K562 (cell line): Measurements from ENCODE around the gene TTC28. TPM values are rescaled to one million over a fixed set of nuclear protein-coding genes. Genes with fewer than 3 reads are reported as not detected.

Experiments
- ATAC-seq: fragments of 200-7000 bp; cut with Tn5 transposase; 3 replicates; pipeline ENCODE4 v1.9.1; 2020; ENCODE audit warnings: moderate library complexity
- BruUV-seq: library from RNA; stranded (reverse); fragments of 400-500 nt; replicated peaks from 2 replicates; lab custom pipeline; 2021; lab: Mats Ljungman, UMichigan
- CTCF ChIA-PET: fragments of 300-600 bp; formaldehyde crosslinking; extraction: SDS; loops from one replicate; lab custom pipeline; 2021; ENCODE audit warnings: low intra/inter-chr PET ratio; lab: Yijun Ruan, JAX
- POLR2A ChIA-PET: fragments of 300-600, 350-650 bp; sonication (Branson Sonifier 250); formaldehyde crosslinking; extraction: SDS; loops from one replicate; lab custom pipeline; 2021; ENCODE audit warnings: antibody characterized with exemption, inconsistent platforms; lab: Yijun Ruan, JAX
- DNase-seq, 4 experiments: peaks; one replicate each; pipeline versions ENCODE4 v3.0.0 to v3.0.0-alpha.2; 2011 to 2018; ENCODE audit warnings: low spot score in 3 of 4, mixed read lengths in 3 of 4; ENCODE audit errors: extremely low read depth in 1 of 4
- FAIRE-seq: peaks from 2 replicates; lab custom pipeline; 2011; peaks lifted over from hg19 to GRCh38; lab: Jason Lieb, UNC
- H2AFZ ChIP-seq: 2 replicates; pipeline ENCODE4 v1.6.0; 2011; ENCODE audit warnings: low read depth, low read length, control low read depth, inconsistent platforms
- H3K27ac ChIP-seq: fragments of 200-600 bp; 3 replicates; pipeline ENCODE4 v1.8.0; 2011; ENCODE audit warnings: low read depth, mild to moderate bottlenecking, control low read depth, inconsistent platforms, low read length, moderate library complexity, mixed read lengths; ENCODE audit errors: extremely low read depth
- H3K27me3 ChIP-seq, 2 experiments: fragments of 300-600 bp in 1 of 2; 2 replicates in 1 of 2; 3 replicates in 1 of 2; pipeline versions ENCODE4 v1.6.0 to v1.8.0; 2011; ENCODE audit warnings: inconsistent platforms in 2 of 2, low read length in 2 of 2, mild to moderate bottlenecking in 1 of 2, mixed read lengths in 1 of 2, moderate library complexity in 1 of 2; ENCODE audit not compliant: control insufficient read depth in 2 of 2, insufficient read depth in 2 of 2
- H3K36me3 ChIP-seq: fragments of 300-600 bp; 3 replicates; pipeline ENCODE4 v1.8.0; 2011; ENCODE audit warnings: mild to moderate bottlenecking, low read length, inconsistent platforms; ENCODE audit not compliant: control insufficient read depth, insufficient read depth
- H3K4me1 ChIP-seq, 2 experiments: fragments of 200-600 bp in 1 of 2; replicated peaks in 1 of 2; 2 replicates in 1 of 2; 3 replicates in 1 of 2; pipeline versions ENCODE4 v1.5.1 to v1.8.0; 2011; ENCODE audit warnings: inconsistent platforms in 2 of 2, low read length in 2 of 2, mild to moderate bottlenecking in 1 of 2, mixed read lengths in 1 of 2, moderate library complexity in 1 of 2; ENCODE audit not compliant: control insufficient read depth in 2 of 2, insufficient read depth in 2 of 2
- H3K4me2 ChIP-seq: 2 replicates; pipeline ENCODE4 v1.6.1; 2011; ENCODE audit warnings: low read length, control low read depth, inconsistent platforms, mixed read lengths; ENCODE audit not compliant: insufficient read depth
- H3K4me3 ChIP-seq: fragments of 200-600 bp; sonication (generic), shearing (Covaris generic); 2 replicates; pipeline ENCODE4 v1.5.1; 2016; ENCODE audit warnings: control low read depth, inconsistent platforms
- H3K79me2 ChIP-seq: fragments of 200-600 bp; 3 replicates; pipeline ENCODE4 v1.8.0; 2011; ENCODE audit warnings: low read length, inconsistent platforms; ENCODE audit not compliant: control insufficient read depth, insufficient read depth
- H3K9ac ChIP-seq, 2 experiments: 2 replicates each; pipeline versions ENCODE4 v1.6.0 to v1.6.1; 2011; ENCODE audit warnings: low read depth in 2 of 2, low read length in 2 of 2, control low read depth in 1 of 2, inconsistent platforms in 1 of 2, mild to moderate bottlenecking in 1 of 2, mixed read lengths in 1 of 2; ENCODE audit not compliant: insufficient read depth in 1 of 2
- H3K9me1 ChIP-seq: one replicate; pipeline ENCODE4 v1.6.0; 2011; ENCODE audit warnings: inconsistent platforms, mild to moderate bottlenecking, low read length, moderate library complexity; ENCODE audit not compliant: control insufficient read depth, insufficient read depth
- H3K9me3 ChIP-seq: replicated peaks from 2 replicates; pipeline ENCODE4 v1.5.1; 2011; ENCODE audit warnings: low read depth, low read length, inconsistent platforms; ENCODE audit not compliant: control insufficient read depth, insufficient read depth
- H4K20me1 ChIP-seq: replicated peaks from 2 replicates; pipeline ENCODE4 v1.6.1; 2011; ENCODE audit warnings: low read length, inconsistent platforms, mixed read lengths; ENCODE audit not compliant: control insufficient read depth, insufficient read depth
- BMI1 ChIP-seq: fragments of 150-350 bp; IDR thresholded peaks from 2 replicates; pipeline ENCODE4 v1.6.1; 2014; ENCODE audit warnings: low read length
- CEBPB ChIP-seq: fragments of 450-650 bp; IDR thresholded peaks from 2 replicates; pipeline ENCODE4 v1.6.1; 2016; ENCODE audit warnings: missing genetic modification characterization, missing compliant biosample characterization
- CHCHD3 ChIP-seq: fragments of 250-450 bp; sonication (Bioruptor Pico); IDR thresholded peaks from 2 replicates; pipeline ENCODE4 v2.1.2; 2022; ENCODE audit warnings: mild to moderate bottlenecking
- CREM ChIP-seq: IDR thresholded peaks from 2 replicates; pipeline ENCODE4 v1.6.1; 2014; ENCODE audit warnings: antibody characterized with exemption, low read depth
- ETS2 ChIP-seq: IDR thresholded peaks from 2 replicates; pipeline ENCODE4 v1.6.1; 2016; ENCODE audit warnings: borderline replicate concordance, missing genetic modification characterization, mild to moderate bottlenecking, moderate library complexity, missing compliant biosample characterization; ENCODE audit not compliant: poor library complexity, severe bottlenecking
- HDAC1 ChIP-seq, 2 experiments: fragments of 450-650 bp; IDR thresholded peaks; 2 replicates each; pipeline ENCODE4 v1.6.1; 2016 to 2017; ENCODE audit warnings: inconsistent platforms in 1 of 2, mild to moderate bottlenecking in 1 of 2, moderate library complexity in 1 of 2
- NR4A1 ChIP-seq, 2 experiments: fragments of 250-450 bp in 1 of 2; fragments of 450-650 bp in 1 of 2; sonication (Bioruptor Pico) in 1 of 2; IDR thresholded peaks; 2 replicates each; pipeline versions ENCODE4 v1.4.0 to v1.6.1; 2016 to 2020; ENCODE audit warnings: mild to moderate bottlenecking in 2 of 2, missing compliant biosample characterization in 1 of 2, missing genetic modification characterization in 1 of 2, moderate library complexity in 1 of 2
- PHF21A ChIP-seq: fragments of 450-650 bp; IDR thresholded peaks from 2 replicates; pipeline ENCODE4 v1.6.1; 2017; ENCODE audit warnings: low read depth, borderline replicate concordance
- RNF2 ChIP-seq: sonication (generic); IDR thresholded peaks from 2 replicates; pipeline ENCODE4 v1.6.1; 2016
- TARDBP ChIP-seq: fragments of 450-650 bp; IDR thresholded peaks from 2 replicates; pipeline ENCODE4 v1.6.1; 2016
- ZNF124 ChIP-seq: sonication (generic); formaldehyde crosslinking; IDR thresholded peaks from 2 replicates; pipeline ENCODE4 v1.8.1; 2022; ENCODE audit warnings: missing genetic modification reagents
- ZNF57 ChIP-seq: fragments of 450-650 bp; formaldehyde crosslinking; IDR thresholded peaks from 2 replicates; pipeline ENCODE4 v1.4.0; 2020; ENCODE audit warnings: mild to moderate bottlenecking, moderate library complexity
- WGBS: fragments of 100-300 bp; shearing (Covaris generic); methylation state at CpG from one replicate; pipeline ENCODE4 v1.1.6; 2016; ENCODE audit warnings: low coverage, mixed read lengths; ENCODE audit not compliant: insufficient coverage; ENCODE audit errors: missing lambda C conversion rate; 5-methylcytosine and 5-hydroxymethylcytosine counted together
- in situ Hi-C: fragments of 300-500 bp; cut with MboI; formaldehyde crosslinking; loops from 4 replicates; pipeline ENCODE4 v1.15.0; 2018; ENCODE audit warnings: inconsistent platforms, mixed read lengths
- intact Hi-C: fragments of 100-400 bp; cut with micrococcal nuclease; formaldehyde crosslinking; loops from 2 replicates; pipeline ENCODE4 v1.14.2; 2022
- polyA plus RNA-seq, 8 experiments: library from polyadenylated mRNA; depleted of rRNA in 4 of 8; stranded (reverse) in 5 of 8; unstranded in 3 of 8; fragments of >200 nt; fragmentation: Nextera tagmentation in 2 of 8; fragmentation: Illumina TruSeq in 1 of 8; extraction: Ambion mirVana in 2 of 8; extraction: Trizol in 1 of 8; gene quantifications; 2 replicates each; pipeline versions ENCODE4 v1.2.1 to v1.2.3, GENCODE V29; 2011 to 2014; ENCODE audit warnings: inconsistent platforms in 1 of 8, missing spikeins in 1 of 8
- total RNA-seq, 7 experiments: library from RNA; depleted of rRNA in 6 of 7; stranded (reverse); fragments of >200 nt in 6 of 7; fragmentation: Illumina TruSeq in 2 of 7; extraction: Trizol in 2 of 7; gene quantifications; 2 replicates each; pipeline versions ENCODE4 v1.2.1 to v1.2.3, GENCODE V29; 2011 to 2021; ENCODE audit warnings: low replicate concordance in 1 of 7
- TF ChIP-seq, protein P1 (sequence below): IDR thresholded peaks from 2 replicates; pipeline ENCODE4 v1.6.1; 2011; ENCODE audit not compliant: insufficient read length; ENCODE audit errors: extremely low read depth
- TF ChIP-seq, protein P2 (sequence below): fragments of 250-450 bp; sonication (Bioruptor Pico); IDR thresholded peaks from 2 replicates; pipeline ENCODE4 v1.9.0; 2021; ENCODE audit warnings: mild to moderate bottlenecking, inconsistent platforms

Gene TTC28
- total and polyA plus RNA-seq, 9 of the 15 experiments (the other 6 are each of a cell fraction or from before 2014, with no cell fraction given) = 0.22 to 10.7 (median 3.1) TPM

DNA sequence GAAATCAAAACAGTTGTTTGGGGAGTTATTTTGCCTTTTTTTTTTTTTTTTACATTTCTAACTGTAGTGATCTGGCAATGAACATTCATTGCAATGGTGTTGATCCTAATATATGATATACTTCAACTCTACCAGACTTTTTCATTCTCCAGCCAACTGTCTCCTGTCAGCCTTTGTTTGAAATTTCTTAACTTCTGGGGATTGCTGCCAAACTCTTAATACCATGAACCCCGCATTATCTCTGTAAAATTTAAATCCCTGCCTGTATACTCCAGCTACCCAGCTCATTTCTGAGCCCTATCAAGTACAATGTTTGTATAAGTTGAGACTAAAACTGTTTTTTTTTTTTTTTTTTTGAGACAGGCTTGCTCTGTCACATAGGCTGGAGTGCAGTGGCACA is 280.7 kb downstream of the TTC28 start:
- Histone ChIP-seq H3K9me1 (no peaks in the 10 kb centered on the region), H3K4me2 (no peak overlapping the region), H3K27ac (no peak overlapping the region)
- in situ Hi-C loops = no loop called here
- POLR2A ChIA-PET = no interaction called here
- TF ChIP-seq, protein P1, sequence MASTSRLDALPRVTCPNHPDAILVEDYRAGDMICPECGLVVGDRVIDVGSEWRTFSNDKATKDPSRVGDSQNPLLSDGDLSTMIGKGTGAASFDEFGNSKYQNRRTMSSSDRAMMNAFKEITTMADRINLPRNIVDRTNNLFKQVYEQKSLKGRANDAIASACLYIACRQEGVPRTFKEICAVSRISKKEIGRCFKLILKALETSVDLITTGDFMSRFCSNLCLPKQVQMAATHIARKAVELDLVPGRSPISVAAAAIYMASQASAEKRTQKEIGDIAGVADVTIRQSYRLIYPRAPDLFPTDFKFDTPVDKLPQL = no peak
- no peak for TF ChIP-seq TARDBP
- TF ChIP-seq, protein P2, sequence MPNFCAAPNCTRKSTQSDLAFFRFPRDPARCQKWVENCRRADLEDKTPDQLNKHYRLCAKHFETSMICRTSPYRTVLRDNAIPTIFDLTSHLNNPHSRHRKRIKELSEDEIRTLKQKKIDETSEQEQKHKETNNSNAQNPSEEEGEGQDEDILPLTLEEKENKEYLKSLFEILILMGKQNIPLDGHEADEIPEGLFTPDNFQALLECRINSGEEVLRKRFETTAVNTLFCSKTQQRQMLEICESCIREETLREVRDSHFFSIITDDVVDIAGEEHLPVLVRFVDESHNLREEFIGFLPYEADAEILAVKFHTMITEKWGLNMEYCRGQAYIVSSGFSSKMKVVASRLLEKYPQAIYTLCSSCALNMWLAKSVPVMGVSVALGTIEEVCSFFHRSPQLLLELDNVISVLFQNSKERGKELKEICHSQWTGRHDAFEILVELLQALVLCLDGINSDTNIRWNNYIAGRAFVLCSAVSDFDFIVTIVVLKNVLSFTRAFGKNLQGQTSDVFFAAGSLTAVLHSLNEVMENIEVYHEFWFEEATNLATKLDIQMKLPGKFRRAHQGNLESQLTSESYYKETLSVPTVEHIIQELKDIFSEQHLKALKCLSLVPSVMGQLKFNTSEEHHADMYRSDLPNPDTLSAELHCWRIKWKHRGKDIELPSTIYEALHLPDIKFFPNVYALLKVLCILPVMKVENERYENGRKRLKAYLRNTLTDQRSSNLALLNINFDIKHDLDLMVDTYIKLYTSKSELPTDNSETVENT (CRISPR knock-in tag) = no peak
- TF ChIP-seq ETS2 = no peak
- no peak for TF ChIP-seq ZNF57 (CRISPR knock-in tag)
- no peak for TF ChIP-seq NR4A1 (CRISPR knock-in tag; IDR thresholded peaks at IDR 0.05)
- no peak for TF ChIP-seq NR4A1 (tag; IDR thresholded peaks at IDR 0.05)
- TF ChIP-seq ZNF124 (CRISPR knock-in tag) = no peak
- no peak for TF ChIP-seq CHCHD3
- TF ChIP-seq RNF2 = no peak
- no peak for TF ChIP-seq CEBPB (tag)
- TF ChIP-seq BMI1 = no peak
- no peak for TF ChIP-seq CREM
- no peak for TF ChIP-seq HDAC1 (IDR thresholded peaks at IDR 0.05)
- no peak for TF ChIP-seq PHF21A
- TF ChIP-seq, all 486 proteins: peak for 0
- 40% methylated on average over 1 of the region's 1 CpG for WGBS
- Histone ChIP-seq H3K9me3 (no peaks in the 10 kb centered on the region), H3K4me3 (no peak overlapping the region), H3K27me3 (no peaks in the 10 kb centered on the region), H3K9ac (no peak overlapping the region), H3K36me3 (no peaks in the 10 kb centered on the region), H2AFZ (no peak overlapping the region), H3K4me1 (no peaks in the 10 kb centered on the region; a peak in 1 of 5 replicates), H4K20me1 (no peaks in the 10 kb centered on the region), H3K79me2 (no peaks in the 10 kb centered on the region)
- FAIRE-seq (no peak), ATAC-seq (no peak), DNase-seq (no peak)
- intact Hi-C loops = no loop called here
- BruUV-seq = no TSS peak
- CTCF ChIA-PET = no interaction called here
